ENCODE results near the gene SORBS2.

SORBS2 gene

DNA sequence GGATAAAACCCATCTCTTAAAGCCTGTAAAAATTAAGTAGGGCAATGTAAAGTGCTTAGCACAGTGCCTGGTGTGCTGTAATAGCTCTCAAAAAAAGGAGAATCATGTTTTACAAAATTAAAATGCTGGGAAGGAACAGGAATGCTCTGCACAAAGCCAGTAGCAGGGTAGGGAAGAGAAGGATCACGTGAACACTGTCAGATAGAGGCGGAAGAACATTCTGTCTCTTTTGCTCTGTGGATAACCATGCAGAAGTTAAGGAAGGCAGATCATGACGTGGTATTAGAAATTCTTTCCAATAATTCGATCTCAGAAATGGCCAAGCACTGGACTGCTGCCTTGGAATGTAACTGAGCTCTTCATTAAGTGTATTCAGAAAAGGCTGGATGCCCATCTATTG is 140.5 kb downstream of the SORBS2 start:
- no peak for DNase-seq

DNA sequence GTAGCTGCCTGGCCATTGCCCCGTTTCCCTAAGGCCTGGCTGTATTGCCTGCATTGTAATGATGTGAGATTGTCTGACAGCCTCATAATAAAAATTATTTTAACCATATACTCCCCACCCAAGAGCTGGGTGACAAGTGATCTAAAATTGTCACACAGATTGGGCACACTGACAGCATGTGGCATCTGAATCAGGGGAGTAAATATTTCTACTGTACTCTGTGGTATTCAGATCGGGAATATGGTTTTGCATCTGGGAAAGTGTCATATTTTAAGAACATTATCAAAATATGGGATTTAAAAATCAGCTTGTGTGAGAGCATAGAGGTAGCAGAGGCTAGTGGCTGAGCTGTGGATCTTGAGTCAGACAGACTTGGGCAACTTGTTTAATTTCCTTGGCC is 140.9 kb downstream of the SORBS2 start:
- DNase-seq: no peak

DNA sequence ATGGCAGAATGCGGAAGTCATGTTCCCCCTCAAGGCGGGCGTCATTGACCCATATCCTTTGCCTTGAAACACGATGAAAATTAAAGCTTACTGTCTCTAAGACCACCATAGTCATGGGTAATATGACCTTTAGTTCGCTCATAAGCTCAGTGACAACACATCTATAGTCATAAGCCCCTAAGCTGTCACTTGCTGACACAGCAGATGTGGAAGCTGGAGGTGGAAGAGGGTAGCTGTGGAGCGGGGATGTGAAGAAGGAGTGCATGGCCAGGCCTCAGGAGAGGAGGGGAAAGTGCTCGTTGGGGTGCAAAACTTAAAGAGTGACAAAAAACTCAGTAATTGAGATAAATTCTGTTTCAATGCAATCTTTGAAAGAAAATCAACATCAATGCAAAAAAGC is 142.7 kb downstream of the SORBS2 start:
- DNase-seq: no peak

DNA sequence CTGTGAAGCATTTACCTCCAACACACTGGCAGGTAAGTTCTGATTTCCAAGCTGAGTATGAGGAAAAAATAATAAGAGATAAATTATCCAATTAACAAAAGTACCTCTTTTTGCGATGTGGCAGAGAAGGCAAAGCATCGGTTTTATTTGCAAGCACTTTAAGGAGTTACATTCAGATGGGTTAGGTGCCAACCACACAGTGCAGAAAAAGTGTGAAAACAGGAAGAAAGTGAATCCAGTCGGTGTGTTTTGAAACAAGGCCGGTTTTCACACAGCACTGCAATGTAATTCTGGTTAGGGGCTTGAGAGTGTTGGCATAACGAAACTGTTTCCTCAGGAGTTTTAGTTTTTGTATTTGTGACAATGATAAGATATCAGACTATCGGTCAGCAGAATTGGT is 145.8 kb downstream of the SORBS2 start:
- no peak for DNase-seq

DNA sequence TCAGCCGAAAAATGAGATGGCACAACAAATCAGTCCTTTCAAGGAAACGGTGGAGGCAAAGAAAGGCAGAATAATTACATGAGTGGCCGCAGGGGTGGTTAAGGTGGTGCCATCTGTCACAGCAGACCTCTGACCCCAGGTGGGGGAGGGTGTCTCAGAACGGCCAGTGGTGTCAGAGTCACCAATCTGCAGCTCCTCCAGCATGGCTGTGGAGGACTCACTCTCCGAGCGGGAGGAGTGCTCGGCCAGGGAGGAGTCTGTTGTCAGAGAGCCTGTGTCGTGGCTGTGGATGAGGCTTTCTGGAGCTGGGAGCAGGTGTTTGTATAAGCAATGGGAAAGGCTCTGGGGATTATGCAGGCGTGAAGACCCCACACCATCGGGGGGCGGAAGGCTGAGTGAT is 146.3 kb downstream of the SORBS2 start:
- DNase-seq: no peak

DNA sequence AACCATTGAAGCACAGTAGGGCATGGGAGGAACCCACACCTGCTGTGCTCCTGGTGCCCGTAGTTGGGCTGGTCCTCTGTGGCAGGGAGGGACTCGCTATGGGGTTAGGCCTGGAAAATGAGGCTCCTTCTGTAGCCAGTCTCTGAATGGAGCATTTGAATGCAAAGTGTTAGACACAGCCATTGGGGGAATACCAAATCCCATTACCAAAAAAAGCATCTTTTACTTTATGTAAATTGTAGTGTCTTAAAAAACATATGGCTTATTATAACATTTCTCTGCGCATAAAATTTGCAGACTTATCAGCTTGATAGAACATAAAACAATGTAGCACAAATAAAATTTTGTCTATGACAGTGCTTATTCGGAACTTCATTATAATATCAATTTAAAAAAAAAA is 147.5 kb downstream of the SORBS2 start:
- DNase-seq: no peak

DNA sequence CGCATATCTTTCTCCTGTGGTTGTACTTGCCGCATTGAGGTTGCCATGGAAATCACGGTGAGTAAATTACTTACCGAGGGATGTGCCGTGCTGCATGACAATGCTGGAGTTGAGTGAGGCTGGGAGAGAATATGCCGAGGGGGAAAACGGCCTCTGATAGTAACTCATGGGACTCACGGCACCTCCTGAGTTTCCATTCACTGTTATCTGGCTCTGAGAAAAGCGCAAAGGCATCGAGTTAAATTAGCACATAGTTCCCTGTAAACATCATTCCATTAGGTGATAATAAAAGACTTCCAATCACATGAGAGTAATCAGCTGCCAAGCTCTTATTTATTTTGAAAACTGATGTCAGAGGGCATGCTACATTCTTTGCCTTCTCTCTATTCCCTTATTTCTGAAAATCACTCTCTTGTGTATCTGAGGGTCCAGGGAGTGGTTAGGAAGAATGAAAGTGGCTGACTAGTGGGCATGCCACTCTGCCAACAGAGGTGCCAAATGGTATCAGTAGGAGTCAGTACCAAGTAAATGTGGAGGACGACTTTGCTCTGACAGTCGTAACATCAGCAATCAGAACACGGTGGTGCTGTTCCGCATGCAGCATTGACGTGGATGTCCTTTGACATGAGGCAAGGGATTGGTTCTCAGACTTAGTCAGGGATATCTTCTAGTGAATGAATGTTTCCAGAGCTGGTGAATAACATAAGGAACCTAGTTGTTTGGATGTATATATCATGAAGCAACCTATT is 149.8 kb downstream of the SORBS2 start:
- DNase-seq: no peak

DNA sequence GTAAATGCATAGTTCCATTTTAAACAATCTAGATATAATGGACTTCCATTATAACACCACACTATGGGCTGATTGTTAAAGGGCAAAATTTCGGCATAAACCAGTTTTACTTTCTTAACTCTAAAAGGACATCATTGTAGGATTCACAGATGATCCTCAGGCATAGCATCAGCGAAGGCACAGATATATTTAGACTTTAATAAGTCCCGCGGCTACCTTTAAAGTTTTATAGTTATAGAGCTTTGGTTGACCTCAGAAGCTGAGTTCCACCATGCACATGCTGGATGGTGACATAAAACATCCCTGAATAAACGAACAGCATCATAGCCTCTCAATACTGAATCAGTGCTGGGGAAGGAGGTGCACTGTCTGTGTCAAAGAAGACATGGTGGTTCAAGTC is 151.7 kb downstream of the SORBS2 start:
- DNase-seq: no peak

DNA sequence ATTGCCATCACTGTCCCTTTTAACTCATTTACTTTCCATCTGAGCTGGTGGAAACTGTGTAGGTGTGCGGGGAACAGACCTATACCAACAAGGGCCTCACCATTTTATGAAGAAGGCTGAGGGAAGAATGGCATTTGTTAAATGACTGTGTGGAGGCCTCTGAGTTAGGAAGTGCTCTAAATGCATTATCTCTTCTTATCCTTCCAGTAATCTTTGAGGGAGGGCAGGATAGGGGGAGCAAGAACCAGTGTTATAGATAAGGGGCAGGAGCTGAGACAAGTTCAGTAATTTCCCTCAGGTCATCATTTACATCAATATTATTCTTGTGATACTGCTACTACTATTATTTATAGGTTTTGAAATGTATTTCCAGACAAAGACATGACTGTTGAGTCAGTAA is 154.3 kb downstream of the SORBS2 start:
- no peak for DNase-seq

DNA sequence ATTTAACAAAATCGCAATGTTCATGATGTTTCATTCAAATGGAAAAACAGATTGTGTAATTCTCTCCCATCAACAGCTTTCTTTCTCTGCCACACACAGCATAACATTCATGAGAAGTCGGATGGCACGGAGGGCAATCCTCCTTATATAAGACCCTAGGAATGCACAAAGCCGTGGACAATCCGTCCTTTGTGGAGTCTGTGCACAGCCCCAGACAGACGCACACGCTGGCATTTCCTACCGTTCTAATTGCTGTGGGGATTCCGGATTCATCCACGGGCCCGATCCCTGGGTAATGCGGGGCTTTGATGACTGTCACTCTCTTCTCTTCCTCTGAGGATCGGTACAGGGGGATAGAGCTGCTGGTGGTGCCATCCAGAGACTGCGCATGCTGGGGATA is 154.8 kb downstream of the SORBS2 start:
- no peak for DNase-seq

DNA sequence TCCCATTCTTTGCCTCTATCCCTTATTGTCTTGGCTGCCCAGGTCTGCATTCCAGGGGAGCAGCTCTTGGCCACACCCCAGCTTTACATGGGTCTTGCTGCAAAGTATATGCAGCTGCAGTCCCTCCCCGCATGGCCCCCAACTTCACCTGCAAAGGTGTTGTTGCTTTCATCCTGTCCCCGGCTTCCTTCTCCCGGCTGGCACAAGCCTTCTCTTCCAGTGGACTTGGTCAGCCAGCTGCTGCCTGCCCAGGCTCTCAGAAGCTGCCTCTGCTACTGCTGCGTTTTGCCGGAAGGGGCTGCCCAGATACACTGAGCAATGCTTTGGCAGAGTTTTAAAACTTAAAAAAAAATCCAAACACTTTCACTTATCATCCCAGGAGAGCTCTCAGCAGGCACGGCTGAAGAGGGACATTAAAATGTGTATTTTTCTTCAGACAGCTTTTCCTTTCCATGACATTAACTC is 155.5 kb downstream of the SORBS2 start:
- DNase-seq: peak; percentile 29

DNA sequence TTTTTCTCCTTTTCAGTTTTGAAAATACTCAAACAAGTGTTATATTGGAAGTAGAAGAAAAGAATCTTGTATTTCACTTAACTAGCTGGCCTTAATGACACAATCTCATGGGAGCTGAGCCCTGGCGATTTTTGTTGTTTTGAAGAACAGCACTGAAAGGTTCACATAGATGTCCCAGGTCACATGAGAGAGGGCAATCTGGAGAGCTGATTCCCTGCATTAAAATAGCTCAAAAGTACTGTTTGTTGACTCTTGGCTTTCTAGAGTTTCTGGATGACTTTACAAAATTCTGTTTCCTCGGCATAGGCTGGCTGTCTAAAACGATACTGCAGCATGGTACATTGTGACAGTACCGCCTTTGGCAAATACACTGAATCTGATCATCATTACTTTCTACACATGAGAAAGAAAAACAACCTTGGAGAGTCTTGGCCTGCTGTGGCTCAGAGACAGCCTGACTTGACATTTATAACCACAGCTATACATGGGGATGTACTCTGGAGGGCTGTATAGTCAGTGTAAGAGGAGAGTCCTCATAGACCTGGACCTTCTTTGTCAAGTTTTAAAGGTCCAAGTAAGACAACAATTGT is 156.9 kb downstream of the SORBS2 start:
- DNase-seq: no peak

DNA sequence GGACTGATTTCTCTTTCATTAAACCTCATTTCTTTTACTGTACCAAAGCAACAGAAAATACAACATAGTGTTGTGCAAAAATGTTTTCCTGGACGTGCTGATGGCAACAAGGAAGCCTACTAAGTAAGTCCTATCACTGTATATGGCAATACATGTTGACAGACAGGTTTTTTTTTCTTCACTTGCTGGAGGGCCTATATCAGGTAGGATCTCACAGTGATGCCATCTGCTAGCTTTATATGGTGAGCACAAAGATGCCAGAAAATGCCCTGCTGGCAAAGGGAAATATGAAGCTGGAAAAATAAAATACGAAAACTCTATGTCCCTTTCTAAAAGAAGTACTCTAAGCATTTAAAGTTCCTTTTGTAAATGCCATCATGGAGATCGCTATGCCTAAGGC is 157.7 kb downstream of the SORBS2 start:
- no peak for DNase-seq

DNA sequence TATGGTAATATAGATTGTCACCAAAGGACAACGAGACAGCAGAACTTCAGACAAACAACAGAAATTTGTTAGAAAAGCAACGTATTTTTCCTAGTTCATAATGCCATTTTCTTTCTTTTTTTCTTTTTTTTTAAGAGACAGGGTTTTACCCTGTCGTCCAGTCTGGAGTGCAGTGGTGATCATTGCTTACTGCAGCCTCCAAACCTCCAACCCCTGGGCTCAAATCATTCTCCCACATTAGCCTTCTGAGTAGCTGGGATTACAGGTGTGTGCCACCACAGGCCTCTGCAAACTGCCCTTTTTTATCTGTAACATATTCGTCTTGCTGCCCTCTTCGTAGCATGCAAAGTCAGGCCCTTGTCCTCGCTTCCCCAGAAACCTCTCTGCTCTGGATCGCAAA is 160.1 kb downstream of the SORBS2 start:
- no peak for DNase-seq

DNA sequence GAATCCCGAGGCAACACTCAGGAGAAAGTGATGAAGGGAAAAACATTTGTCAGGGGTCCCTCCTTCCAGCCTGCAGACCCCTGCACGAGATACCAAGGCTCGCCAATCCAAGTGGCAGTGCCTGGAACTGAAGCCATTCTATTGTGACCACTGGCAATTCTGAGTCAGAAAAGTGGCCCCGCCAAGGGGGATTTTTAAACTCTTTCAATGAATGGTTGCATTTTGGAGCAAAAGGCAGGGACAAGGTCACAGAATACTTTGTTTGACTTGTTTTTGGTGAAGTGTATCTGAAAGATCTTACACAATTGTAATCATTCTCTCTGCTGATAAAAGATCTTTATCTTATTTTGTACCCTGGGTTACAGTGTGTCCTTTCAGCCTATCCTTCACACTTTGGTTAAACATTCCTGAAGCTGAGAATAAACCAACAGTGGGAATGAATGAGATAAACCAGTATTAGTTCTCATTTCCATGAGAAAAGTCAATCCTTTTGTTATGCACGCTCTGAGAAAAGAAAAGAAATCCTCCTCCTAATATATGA is 160.8 kb downstream of the SORBS2 start:
- DNase-seq: no peak

DNA sequence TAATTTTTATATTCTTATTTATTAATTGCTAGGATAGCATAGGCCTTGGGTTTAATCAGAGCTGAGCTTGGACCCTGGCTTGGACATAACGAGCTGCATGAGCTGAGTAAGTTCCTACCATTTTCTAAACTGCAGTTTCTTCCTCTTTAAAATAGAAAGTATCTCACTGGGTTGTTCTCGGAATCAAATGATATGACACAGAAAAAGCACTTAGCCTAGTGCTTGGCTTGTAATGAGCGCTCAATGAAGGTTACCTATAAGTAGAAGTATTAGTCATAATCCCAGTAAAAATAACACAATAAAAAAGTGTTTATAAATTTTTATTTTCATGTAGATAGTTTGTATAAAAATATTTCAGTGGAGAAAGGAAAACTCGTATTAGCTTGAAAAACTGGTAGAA is 163.4 kb downstream of the SORBS2 start:
- DNase-seq: no peak

DNA sequence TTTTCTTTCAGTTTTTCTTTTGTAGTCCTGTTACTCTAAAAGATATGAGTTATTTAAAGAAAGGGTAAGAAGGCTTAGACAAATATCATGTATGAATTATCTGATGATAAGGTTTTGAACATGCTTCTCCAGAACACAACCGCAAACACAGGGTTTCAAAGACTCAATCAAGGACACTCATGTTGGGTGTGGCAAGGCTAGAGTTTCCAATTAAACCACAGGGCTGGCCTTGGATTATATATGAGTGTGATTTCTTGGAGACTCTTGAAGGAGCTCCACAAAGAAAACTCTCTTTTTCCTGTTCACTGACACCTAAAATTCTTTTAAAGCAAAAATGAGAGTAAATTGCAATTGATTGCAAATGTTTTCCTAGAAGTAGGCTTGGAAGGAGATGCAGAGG is 166.6 kb downstream of the SORBS2 start:
- no peak for DNase-seq

DNA sequence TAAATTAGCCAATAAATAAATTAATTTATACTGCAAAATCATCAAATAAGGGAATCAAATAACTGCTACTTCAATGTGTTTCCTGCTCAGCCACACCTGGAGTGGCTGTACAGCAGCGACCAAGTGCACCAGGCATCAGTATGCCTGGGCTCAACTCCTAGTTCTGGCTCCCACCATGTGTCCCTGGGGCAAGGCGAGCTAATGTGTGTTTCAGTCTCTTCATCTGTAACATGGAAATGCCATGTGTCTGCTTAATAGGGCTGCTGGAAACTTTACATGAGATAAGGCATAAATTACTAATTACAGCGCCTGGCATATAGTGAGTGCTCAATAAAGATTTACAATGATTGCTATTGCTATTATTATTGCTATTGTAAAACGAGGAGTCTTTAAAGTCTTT is 167.6 kb downstream of the SORBS2 start:
- no peak for DNase-seq

DNA sequence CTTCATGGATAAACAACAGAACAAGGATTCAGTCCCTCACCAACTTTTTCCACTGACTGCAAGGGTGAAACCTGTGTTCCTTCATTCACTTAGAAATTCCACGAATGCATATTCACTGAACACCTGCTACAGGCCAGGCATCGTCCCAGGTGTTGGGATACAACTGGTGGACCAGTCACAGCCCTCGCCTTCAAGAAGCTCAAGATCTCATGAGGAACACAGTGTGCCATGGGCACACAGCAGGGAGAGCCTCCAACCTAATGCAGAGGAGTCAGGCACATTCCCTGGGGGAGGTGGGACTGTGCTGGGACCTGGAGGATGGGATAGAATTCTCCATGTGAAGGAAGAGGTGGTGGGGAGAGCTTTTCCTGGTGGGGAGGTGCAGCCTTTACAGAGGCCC is 169.1 kb downstream of the SORBS2 start:
- DNase-seq: no peak

DNA sequence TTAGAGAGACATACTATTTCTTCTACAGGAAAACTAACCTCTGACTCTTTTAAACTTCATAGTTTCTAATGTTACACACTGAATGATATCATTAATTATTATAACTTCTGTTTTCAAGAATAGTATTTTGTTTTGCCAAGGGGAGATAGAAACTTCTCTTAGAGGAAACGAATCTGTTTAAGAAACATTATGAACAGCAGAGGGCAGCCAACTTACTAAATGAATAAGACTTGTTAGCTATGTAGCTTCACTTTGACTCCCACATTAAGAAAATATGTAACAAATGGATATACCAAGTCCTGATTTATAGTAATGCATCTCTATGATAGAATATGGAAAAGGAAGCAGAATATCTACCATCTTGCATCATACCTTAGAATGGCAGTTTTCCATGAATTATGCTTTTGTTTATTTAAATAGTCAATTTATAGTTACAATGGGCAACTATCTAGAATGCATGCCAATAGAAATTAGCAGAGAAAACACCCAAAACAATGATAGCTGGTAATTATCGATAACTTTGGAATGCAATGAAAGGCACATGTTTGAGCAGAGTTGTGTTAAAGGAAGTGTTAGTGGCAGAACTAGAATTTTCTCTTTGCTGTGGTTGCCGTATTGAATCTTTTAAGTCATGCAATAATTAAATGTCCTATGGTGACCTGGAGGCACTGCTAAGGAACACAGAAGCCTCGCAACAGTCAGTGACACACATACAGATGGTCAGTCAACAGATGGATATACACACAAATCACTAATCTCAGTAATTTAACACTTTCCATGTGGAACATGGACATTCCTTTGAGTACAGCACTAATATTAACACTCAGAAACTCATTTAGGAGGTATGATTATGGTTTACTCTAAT is 171.0 kb downstream of the SORBS2 start:
- DNase-seq: peak; percentile 70

DNA sequence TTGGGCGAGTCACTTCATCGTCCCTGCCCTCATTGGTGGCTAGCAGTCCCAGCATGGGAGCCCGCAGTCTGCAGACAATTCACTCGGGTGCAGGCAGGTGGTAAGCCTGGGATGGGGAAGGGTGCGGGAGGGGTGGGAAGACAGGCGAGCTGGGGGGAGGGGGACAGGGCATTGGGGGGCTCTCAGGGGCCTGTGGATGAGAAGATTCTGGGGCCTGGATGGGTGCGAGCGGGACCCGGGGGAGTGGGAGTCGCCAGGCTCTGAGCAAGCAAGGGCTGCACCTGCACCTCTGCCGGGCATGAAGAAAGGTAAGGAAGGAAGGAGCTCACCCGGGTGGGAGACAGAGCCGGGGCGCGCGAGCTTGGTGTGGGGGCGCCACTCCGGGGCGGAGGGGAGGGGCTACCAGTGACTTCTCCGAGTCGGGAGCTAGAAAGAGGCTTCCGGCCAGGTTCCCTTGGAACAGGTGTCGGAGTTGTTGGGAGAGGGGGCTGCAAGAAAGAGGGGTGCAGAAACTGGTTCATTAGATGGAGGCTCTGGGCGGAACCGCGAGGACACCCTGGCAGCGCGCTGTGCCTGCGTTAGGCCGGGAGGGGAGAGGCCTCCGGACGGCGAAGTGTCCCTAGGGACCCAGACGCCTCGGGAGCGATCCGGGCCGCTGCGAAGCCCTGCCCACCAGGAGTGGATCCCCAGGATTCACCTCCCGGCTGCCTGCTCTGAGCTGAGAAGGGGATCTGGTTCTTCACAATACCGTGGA is 173.3 kb downstream of the SORBS2 start:
- DNase-seq: no peak

DNA sequence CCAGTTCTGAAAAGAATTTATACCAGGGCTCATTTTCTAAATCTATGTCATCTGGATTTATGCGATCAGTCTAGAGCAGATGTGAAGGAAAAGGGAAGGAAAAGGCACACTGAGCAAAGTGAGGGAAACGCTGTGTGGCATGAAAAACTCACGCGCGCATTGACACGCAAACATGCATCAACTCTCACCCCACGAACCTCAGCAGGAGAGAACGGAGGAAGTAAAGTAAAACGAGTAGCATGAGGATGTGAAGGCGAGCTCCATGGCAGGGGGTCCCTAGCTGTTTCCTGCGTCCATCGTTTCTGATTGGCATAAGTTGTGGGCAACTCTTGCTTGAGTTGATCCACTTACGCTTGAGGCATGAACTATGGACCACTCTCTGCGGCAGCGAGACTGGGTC is 173.9 kb downstream of the SORBS2 start:
- no peak for DNase-seq
